Middle frontal gyrus (tissue), 1 donor: ENCODE measurements around the gene TMEM167B.
"Not testable (repeated sequence)": the region's sequence is repeated elsewhere in the genome, so short reads cannot be mapped to it uniquely, and the experiment has no call there.

Experiments
- DNase-seq: peaks from one replicate; pipeline ENCODE4 v3.0.0-alpha.2; 2015; ENCODE audit warnings: low spot score; ENCODE audit errors: extremely low spot score

TMEM167B gene

GRCh38 chr1:109112652-109113285 lies 22.2 kb downstream of the TMEM167B start:
- peak; percentile 87 for DNase-seq

- no peak for DNase-seq
Measured at GRCh38 chr1:109113590-109114341, 23.2 kb downstream of the TMEM167B start, which contains the start of gene ELAPOR1. ELAPOR1 (plus strand) TSS chr1:109114115; CDS start chr1:109114184, 69 bp downstream.

GRCh38 chr1:109114342-109114674 lies 23.7 kb downstream of the TMEM167B start:
- DNase-seq, result no peak

GRCh38 chr1:109115685-109116084 lies 25.1 kb downstream of the TMEM167B start:
- no peak for DNase-seq

GRCh38 chr1:109116286-109116685 lies 25.7 kb downstream of the TMEM167B start:
- no peak for DNase-seq

- no peak for DNase-seq
Measured at GRCh38 chr1:109118089-109118488, 27.5 kb downstream of the TMEM167B start.

GRCh38 chr1:109120356-109120755 lies 29.8 kb downstream of the TMEM167B start:
- DNase-seq, result no peak

- no peak for DNase-seq
Measured at GRCh38 chr1:109131059-109131458, 40.5 kb downstream of the TMEM167B start.

GRCh38 chr1:109131800-109132199 lies 41.2 kb downstream of the TMEM167B start:
- DNase-seq, result no peak

GRCh38 chr1:109133002-109133706 lies 42.6 kb downstream of the TMEM167B start:
- DNase-seq, result no peak

- peak; percentile 27 for DNase-seq
Measured at GRCh38 chr1:109133815-109134214, 43.3 kb downstream of the TMEM167B start.

GRCh38 chr1:109134423-109134822 lies 43.9 kb downstream of the TMEM167B start:
- DNase-seq, result no peak

GRCh38 chr1:109135940-109136339 lies 45.4 kb downstream of the TMEM167B start:
- DNase-seq, result no peak

GRCh38 chr1:109136766-109137165 lies 46.2 kb downstream of the TMEM167B start:
- no peak for DNase-seq

- no peak for DNase-seq
Measured at GRCh38 chr1:109137958-109138357, 47.4 kb downstream of the TMEM167B start.

GRCh38 chr1:109138358-109138757 lies 47.8 kb downstream of the TMEM167B start:
- no peak for DNase-seq

- no peak for DNase-seq
Measured at GRCh38 chr1:109140392-109140791, 49.8 kb downstream of the TMEM167B start.

- no peak for DNase-seq
Measured at GRCh38 chr1:109142260-109142659, 51.7 kb downstream of the TMEM167B start.

- not testable (repeated sequence) for DNase-seq
Measured at GRCh38 chr1:109142725-109143124, 52.2 kb downstream of the TMEM167B start.
